OCI-LY1 (cell line): ENCODE measurements around the gene GPHB5.

Source experiments
- CTCF ChIP-seq: fragments of 200-600 bp; sonication (generic), shearing (Covaris generic); IDR thresholded peaks from 2 replicates; pipeline ENCODE4 v1.5.1; 2017; ENCODE audit warnings: mild to moderate bottlenecking, antibody characterized with exemption, low read length, moderate library complexity, mixed read lengths
- EZH2 ChIP-seq: fragments of 200-600 bp; sonication (generic), shearing (Covaris generic); IDR thresholded peaks from 2 replicates; pipeline ENCODE4 v1.8.0; 2017; ENCODE audit warnings: borderline replicate concordance, mixed run types, mild to moderate bottlenecking, antibody characterized with exemption, low read length, moderate library complexity, mixed read lengths

GRCh38 chr14:63268771-63269170, 50.0 kb downstream of the GPHB5 start:
- no peak for TF ChIP-seq CTCF
- no peak for TF ChIP-seq EZH2
